GM18526 (cell line): ENCODE results near the gene LALBA.

Source experiments
- POLR2A ChIP-seq: IDR thresholded peaks from 3 replicates; pipeline ENCODE4 v1.6.1; 2011; ENCODE audit not compliant: insufficient read length; ENCODE audit errors: extremely low read depth

LALBA gene

GRCh38 chr12:48569946-48570345 lies at the start of gene LALBA:
Gene LALBA (minus strand): TSS chr12:48570046. CDS start chr12:48570020, 26 bp downstream.
- no peak for TF ChIP-seq POLR2A

- no peak for TF ChIP-seq POLR2A
These were observed 48.7 kb upstream of the LALBA start for GRCh38 chr12:48618541-48618940.

GRCh38 chr12:48615681-48616080 lies 45.8 kb upstream of the LALBA start:
- no peak for TF ChIP-seq POLR2A

- no peak for TF ChIP-seq POLR2A
These were observed 43.5 kb upstream of the LALBA start for GRCh38 chr12:48613321-48613720.

GRCh38 chr12:48602192-48602989 lies 32.5 kb upstream of the LALBA start:
- no peak for TF ChIP-seq POLR2A

- no peak for TF ChIP-seq POLR2A
These were observed 31.3 kb upstream of the LALBA start for GRCh38 chr12:48601013-48601756.

- TF ChIP-seq POLR2A, result no peak
These were observed 30.7 kb upstream of the LALBA start for GRCh38 chr12:48600552-48600951.

- TF ChIP-seq POLR2A, result no peak
These were observed 22.8 kb upstream of the LALBA start for GRCh38 chr12:48592591-48593086.

- TF ChIP-seq POLR2A, result no peak
These were observed 16.5 kb upstream of the LALBA start for GRCh38 chr12:48586361-48586760.

- no peak for TF ChIP-seq POLR2A
These were observed 13.9 kb upstream of the LALBA start for GRCh38 chr12:48583728-48584127.

GRCh38 chr12:48580831-48581230 lies 11.0 kb upstream of the LALBA start:
- no peak for TF ChIP-seq POLR2A

- TF ChIP-seq POLR2A, result no peak
These were observed 2.5 kb upstream of the LALBA start for GRCh38 chr12:48572326-48572725.

GRCh38 chr12:48567731-48568130 lies 2.1 kb downstream of the LALBA start:
- TF ChIP-seq POLR2A, result no peak

GRCh38 chr12:48557919-48558318 lies 11.9 kb downstream of the LALBA start:
- no peak for TF ChIP-seq POLR2A

- no peak for TF ChIP-seq POLR2A
These were observed 13.2 kb downstream of the LALBA start for GRCh38 chr12:48556631-48557030.

- no peak for TF ChIP-seq POLR2A
These were observed 23.9 kb downstream of the LALBA start for GRCh38 chr12:48545833-48546469.
